Skeletal muscle tissue (tissue), 4 donors: ENCODE measurements around the gene TSC22D4. TPM values are rescaled to one million over a fixed set of nuclear protein-coding genes. Genes with fewer than 3 reads are reported as not detected.

ENCODE experiments used
- H3K27ac ChIP-seq: one replicate; pipeline ENCODE4 v1.7.0; 2013; ENCODE audit warnings: mild to moderate bottlenecking, low read depth, low read length, inconsistent platforms
- H3K27me3 ChIP-seq, 3 donors: one replicate each; pipeline ENCODE4 v1.7.0; 2013; ENCODE audit warnings: low read length in 3 of 3; ENCODE audit not compliant: control insufficient read depth in 3 of 3, insufficient read depth in 3 of 3
- H3K36me3 ChIP-seq, 3 donors: one replicate each; pipeline ENCODE4 v1.7.0; 2013; ENCODE audit warnings: low read length in 3 of 3; ENCODE audit not compliant: control insufficient read depth in 3 of 3, insufficient read depth in 3 of 3
- H3K4me1 ChIP-seq, 3 donors: one replicate each; pipeline ENCODE4 v1.7.0; 2013; ENCODE audit warnings: low read length in 3 of 3, mild to moderate bottlenecking in 3 of 3; ENCODE audit not compliant: control insufficient read depth in 3 of 3, insufficient read depth in 3 of 3
- H3K4me3 ChIP-seq, 3 donors: one replicate each; pipeline ENCODE4 v1.7.0; 2013; ENCODE audit warnings: low read length in 3 of 3
- H3K9ac ChIP-seq, 3 donors: one replicate each; pipeline ENCODE4 v1.7.0; 2013; ENCODE audit warnings: low read length in 3 of 3, mild to moderate bottlenecking in 3 of 3, moderate library complexity in 2 of 3, low read depth in 1 of 3
- H3K9me3 ChIP-seq, 3 donors: one replicate each; pipeline ENCODE4 v1.7.0; 2013; ENCODE audit warnings: low read length in 3 of 3; ENCODE audit not compliant: control insufficient read depth in 3 of 3
- total RNA-seq: library from RNA; depleted of rRNA; stranded (reverse); fragments of >200 nt; gene quantifications from one replicate; pipeline ENCODE4 v1.2.3, GENCODE V29; 2014
- donor health status: Osteomylitis.

The TSC22D4 gene
- total RNA-seq, 1 donor from 2014 or later: 13.6 TPM

DNA sequence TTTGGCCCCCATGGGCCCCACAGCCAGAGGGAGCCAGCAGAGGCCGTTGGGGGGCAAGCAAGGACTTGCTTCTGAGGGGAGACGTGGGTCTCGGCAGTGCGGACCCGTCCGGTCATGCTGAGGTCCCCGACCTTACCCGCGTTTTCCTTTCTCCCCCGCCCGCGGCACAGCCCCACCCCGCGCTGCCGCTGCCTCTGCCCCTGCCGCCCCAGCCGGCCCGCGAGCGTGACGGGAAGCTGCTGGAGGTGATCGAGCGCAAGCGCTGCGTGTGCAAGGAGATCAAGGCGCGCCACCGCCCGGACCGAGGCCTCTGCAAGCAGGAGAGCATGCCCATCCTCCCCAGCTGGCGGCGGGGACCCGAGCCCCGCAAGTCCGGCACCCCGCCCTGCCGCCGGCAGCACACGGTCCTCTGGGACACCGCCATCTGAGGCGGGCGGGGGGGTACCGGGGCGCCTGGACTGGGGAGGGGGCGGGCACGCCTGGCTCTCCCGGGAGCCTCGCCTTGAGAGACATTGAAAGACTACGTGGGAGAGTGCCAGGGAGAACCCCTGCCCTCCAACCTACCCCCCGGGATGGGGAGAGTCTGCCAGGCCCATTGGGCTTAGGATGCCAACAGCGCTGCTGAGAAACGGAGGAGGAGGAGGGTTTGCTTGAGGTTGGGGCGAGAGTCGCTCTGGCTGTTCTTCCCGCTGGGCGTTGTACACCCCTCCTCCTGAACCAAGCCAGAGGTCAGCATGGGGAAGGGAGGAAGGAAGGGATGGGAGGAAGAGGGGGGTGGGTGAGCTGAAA lies 14.7 kb upstream of the TSC22D4 start:
- H3K36me3 ChIP-seq: no peaks in the 10 kb centered on the region
- H3K27me3 ChIP-seq: peaks cover 0 to 22% (median 8%) of the 10 kb centered on the region in 3 donors
- H3K27ac ChIP-seq: no peak overlapping the region
- no peaks in the 10 kb centered on the region for H3K9me3 ChIP-seq
- H3K4me1 ChIP-seq: peaks cover 0 to 4% (median 2%) of the 10 kb centered on the region in 3 donors
- H3K9ac ChIP-seq: no peak overlapping the region
- no peak overlapping the region for H3K4me3 ChIP-seq

DNA sequence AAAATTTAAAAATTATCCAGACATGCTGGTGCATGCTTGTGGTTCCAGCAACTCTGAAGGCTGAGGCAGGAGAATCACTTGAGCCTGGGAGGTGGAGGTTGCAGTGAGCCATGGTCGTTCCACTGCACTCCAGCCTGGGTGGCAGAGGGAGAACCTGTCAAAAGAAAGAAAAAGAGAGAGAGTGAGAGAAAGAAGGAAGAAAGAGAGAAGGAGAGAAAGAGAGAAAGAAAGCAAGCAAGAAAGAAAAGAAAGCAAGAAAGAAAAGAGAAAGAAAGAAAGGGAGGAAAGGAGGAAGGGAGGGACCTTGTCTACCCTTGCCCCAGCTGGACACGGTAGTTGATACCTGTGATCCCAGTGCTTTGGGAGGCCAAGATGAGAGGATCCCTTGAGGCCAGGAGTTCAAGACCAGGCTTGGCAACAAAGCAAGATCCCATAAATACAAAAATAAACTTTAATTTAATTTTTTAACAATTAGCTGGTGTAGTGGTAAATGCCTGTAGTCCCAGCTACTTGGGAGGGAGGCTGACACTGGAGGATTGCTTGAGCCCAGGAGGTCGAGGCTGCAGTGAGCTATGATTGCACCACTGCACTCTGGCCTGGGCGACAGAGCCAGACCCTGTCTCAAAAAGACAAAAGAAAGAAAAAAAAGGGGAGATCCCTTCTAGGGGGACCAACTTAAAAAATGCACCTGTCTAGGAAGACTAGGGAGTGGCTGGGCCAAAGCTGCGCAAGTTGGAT lies 13.9 kb upstream of the TSC22D4 start:
- Histone ChIP-seq H3K9ac (no peak overlapping the region), H3K27me3 (peaks cover 0 to 22% (median 8%) of the 10 kb centered on the region in 3 donors), H3K9me3 (no peaks in the 10 kb centered on the region), H3K4me1 (peaks cover 0 to 4% (median 2%) of the 10 kb centered on the region in 3 donors), H3K27ac (no peak overlapping the region), H3K36me3 (no peaks in the 10 kb centered on the region), H3K4me3 (no peak overlapping the region)

- no peak overlapping the region for H3K9ac ChIP-seq
- peaks cover 0 to 4% (median 2%) of the 10 kb centered on the region in 3 donors for H3K4me1 ChIP-seq
- no peak overlapping the region for H3K4me3 ChIP-seq
- H3K9me3 ChIP-seq: no peaks in the 10 kb centered on the region
- H3K27me3 ChIP-seq: peaks cover 0 to 22% (median 8%) of the 10 kb centered on the region in 3 donors
- no peak overlapping the region for H3K27ac ChIP-seq
- H3K36me3 ChIP-seq: no peaks in the 10 kb centered on the region
Measured at GRCh38 chr7:100491192-100491578, 12.2 kb upstream of the TSC22D4 start.

GRCh38 chr7:100490483-100491191 lies 11.6 kb upstream of the TSC22D4 start:
- H3K9ac ChIP-seq: no peak overlapping the region
- H3K9me3 ChIP-seq: no peaks in the 10 kb centered on the region
- peaks cover 0 to 22% (median 8%) of the 10 kb centered on the region in 3 donors for H3K27me3 ChIP-seq
- H3K4me1 ChIP-seq: peaks cover 0 to 4% (median 2%) of the 10 kb centered on the region in 3 donors
- H3K27ac ChIP-seq: no peak overlapping the region
- H3K36me3 ChIP-seq: no peaks in the 10 kb centered on the region
- no peak overlapping the region for H3K4me3 ChIP-seq

DNA sequence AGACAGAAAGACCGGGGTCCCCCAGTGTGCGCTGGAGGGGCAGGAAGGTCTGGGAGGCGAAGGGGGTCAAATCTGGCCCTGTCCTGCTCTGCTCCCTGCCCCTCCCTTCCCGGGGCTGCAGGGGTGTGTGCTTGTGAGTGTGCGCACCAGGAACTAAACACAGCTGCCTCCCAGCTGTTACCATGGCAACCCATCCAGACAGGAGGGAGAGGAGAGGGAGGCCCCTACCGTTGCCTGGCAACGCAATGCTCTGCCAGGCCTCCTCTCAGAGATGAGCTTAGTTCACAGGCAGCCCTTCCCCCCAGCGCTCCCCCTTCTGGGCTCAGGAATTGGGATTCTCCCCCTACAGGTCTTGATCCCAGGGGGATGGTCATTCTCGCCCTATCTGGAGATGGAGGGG lies 10.8 kb upstream of the TSC22D4 start:
- H3K27ac ChIP-seq: no peak overlapping the region
- H3K4me3 ChIP-seq: no peak overlapping the region
- H3K9ac ChIP-seq: no peak overlapping the region
- peaks cover 0 to 6% (median 2%) of the 10 kb centered on the region in 3 donors for H3K4me1 ChIP-seq
- peaks cover 0 to 21% (median 8%) of the 10 kb centered on the region in 3 donors for H3K27me3 ChIP-seq
- H3K9me3 ChIP-seq: no peaks in the 10 kb centered on the region
- no peaks in the 10 kb centered on the region for H3K36me3 ChIP-seq

DNA sequence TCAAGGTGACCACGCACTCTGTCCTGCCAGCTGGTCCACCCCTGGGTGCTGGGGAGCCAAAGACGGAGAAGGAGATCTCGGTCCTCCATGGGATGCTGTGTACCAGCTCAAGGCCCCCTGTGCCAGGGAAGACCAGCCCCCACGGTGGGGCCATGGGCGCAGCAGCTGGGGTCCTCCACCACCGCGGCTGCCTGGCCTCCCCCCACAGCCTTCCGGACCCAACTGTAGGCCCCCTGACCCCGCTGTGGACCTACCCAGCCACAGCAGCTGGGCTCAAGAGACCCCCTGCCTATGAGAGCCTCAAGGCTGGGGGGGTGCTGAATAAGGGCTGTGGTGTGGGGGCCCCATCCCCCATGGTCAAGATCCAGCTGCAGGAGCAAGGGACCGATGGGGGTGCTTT lies 10.1 kb upstream of the TSC22D4 start:
- H3K36me3 ChIP-seq: no peaks in the 10 kb centered on the region
- H3K4me1 ChIP-seq: peaks cover 0 to 6% (median 2%) of the 10 kb centered on the region in 3 donors

DNA sequence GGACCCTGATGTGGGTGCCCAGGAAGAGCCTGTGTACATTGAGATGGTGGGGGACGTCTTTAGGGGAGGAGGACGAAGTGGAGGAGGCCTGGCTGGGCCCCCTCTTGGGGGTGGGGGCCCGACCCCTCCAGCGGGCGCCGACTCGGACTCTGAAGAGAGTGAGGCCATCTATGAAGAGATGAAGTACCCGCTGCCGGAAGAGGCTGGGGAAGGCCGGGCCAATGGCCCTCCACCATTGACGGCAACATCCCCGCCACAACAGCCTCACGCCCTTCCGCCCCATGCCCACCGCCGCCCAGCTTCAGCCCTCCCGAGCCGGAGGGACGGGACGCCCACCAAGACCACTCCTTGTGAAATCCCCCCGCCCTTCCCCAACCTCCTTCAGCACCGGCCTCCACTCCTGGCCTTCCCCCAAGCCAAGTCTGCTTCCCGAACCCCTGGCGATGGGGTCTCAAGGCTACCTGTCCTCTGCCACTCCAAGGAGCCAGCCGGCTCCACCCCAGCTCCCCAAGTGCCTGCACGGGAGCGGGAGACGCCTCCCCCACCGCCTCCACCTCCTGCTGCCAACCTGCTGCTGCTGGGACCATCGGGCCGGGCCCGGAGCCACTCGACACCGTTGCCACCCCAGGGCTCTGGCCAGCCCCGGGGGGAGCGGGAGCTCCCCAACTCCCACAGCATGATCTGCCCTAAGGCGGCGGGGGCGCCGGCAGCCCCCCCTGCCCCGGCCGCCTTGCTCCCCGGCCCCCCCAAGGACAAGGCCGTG lies 9.5 kb upstream of the TSC22D4 start:
- H3K36me3 ChIP-seq: no peaks in the 10 kb centered on the region
- peaks cover 0 to 16% (median 8%) of the 10 kb centered on the region in 3 donors for H3K27me3 ChIP-seq
- no peak overlapping the region for H3K4me3 ChIP-seq
- no peak overlapping the region for H3K9ac ChIP-seq
- peaks cover 0 to 4% (median 0%) of the 10 kb centered on the region in 3 donors for H3K4me1 ChIP-seq
- no peak overlapping the region for H3K27ac ChIP-seq
- H3K9me3 ChIP-seq: no peaks in the 10 kb centered on the region

More for the DNA sequence above, 10.1 kb upstream of the TSC22D4 start:
- Histone ChIP-seq H3K27me3 (peaks cover 0 to 17% (median 8%) of the 10 kb centered on the region in 3 donors), H3K9ac (no peak overlapping the region), H3K9me3 (no peaks in the 10 kb centered on the region), H3K4me3 (no peak overlapping the region), H3K27ac (no peak overlapping the region)

GRCh38 chr7:100486753-100487446 lies 7.9 kb upstream of the TSC22D4 start:
- Histone ChIP-seq H3K36me3 (no peaks in the 10 kb centered on the region), H3K27me3 (peaks cover 0 to 7% (median 0%) of the 10 kb centered on the region in 3 donors), H3K4me3 (no peak overlapping the region), H3K9me3 (no peaks in the 10 kb centered on the region), H3K27ac (no peak overlapping the region), H3K4me1 (peaks cover 6 to 8% (median 7%) of the 10 kb centered on the region in 3 donors), H3K9ac (no peak overlapping the region)

DNA sequence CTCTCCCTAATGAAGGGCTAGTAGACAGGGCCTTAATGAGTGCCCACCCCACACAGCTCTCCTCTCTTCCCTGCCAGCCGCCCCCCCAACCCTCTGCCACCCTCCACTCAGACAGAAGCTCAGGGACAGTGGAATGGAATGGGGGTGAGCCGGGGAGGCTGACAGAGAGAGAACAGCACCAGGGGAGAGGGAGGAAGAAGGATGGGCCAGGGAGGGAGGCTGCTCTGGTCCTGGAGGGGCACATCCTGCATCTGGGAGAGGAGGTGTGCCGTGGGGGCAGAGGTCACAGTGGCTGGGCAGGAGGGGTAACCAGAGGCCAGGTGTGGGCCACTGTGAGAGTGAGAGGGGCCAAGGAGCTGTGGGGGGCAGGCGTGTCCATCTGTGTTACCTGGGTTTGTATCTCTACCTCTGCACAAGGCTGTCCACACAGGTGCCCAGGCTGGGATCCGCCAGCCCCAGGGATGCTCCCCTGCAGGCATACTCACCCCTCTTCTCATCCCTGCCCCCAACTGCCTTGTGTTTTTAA lies 7.2 kb upstream of the TSC22D4 start:
- H3K9me3 ChIP-seq: no peaks in the 10 kb centered on the region
- H3K36me3 ChIP-seq: no peaks in the 10 kb centered on the region
- peaks cover 0 to 7% (median 0%) of the 10 kb centered on the region in 3 donors for H3K27me3 ChIP-seq
- peaks cover 6 to 8% (median 7%) of the 10 kb centered on the region in 3 donors for H3K4me1 ChIP-seq
- H3K9ac ChIP-seq: no peak overlapping the region
- H3K4me3 ChIP-seq: no peak overlapping the region
- H3K27ac ChIP-seq: no peak overlapping the region
